HL-60/S4 treated with phorbol 12-myristate 13-acetate at 8.2 ng/mL for 4 days and 3 days (cell line): Measurements from ENCODE around the gene UCKL1.
"Not testable (repeated sequence)": the region's sequence is repeated elsewhere in the genome, so short reads cannot be mapped to it uniquely, and the experiment has no call there.

Source experiments
- in situ Hi-C: fragments of 300-500 bp; cut with MboI; formaldehyde crosslinking; loops from 2 replicates; pipeline ENCODE4 v1.15.0; 2022; ENCODE audit warnings: low sequenced_read_pairs

Gene UCKL1

DNA sequence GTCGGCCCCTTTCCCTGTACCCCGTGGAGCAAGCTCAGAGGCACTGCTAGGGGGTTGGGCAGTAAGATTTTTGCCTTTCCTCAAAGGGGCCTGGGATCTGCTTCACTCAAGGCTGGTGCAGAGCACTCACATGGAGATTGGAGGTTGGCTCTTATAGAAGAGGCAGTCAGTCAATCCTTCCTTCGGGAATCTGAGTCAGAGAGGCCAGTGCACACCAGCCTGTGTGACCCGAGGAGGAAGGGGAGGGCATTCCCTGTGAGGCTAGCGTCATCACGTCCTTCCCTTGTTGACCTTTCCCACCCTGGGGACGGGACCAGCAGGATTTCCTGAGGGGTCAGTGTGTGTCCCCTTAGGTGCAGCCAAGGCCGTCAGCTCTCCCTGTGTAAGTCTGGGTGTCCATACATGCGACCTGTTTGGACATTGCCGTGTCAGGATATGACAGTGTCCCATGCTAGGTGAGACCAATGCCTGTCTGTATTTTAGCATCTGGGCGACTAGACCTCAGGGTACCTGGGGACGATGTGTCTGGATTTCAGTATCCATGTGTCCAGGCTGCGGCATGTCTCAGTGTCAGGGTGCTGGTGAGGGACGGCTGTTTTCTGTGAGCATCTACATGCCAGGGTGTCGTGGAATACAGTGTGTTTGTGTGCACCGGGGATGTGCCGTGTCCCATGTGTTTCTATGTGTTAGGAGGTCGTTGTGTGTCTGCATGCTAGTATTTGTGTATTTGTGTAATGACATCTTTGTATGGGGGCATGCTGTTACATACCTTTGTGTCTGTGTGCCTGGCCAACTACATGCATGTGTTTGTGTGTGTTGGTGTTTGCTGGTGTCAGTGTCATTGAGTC lies 16.3 kb upstream of the UCKL1 start:
- in situ Hi-C loops: no loop called here

- in situ Hi-C loops: not testable (repeated sequence)
Observed at GRCh38 chr20:63971960-63972311, 15.7 kb upstream of the UCKL1 start.

GRCh38 chr20:63970714-63971431 lies 14.7 kb upstream of the UCKL1 start:
- in situ Hi-C loops: no loop called here

DNA sequence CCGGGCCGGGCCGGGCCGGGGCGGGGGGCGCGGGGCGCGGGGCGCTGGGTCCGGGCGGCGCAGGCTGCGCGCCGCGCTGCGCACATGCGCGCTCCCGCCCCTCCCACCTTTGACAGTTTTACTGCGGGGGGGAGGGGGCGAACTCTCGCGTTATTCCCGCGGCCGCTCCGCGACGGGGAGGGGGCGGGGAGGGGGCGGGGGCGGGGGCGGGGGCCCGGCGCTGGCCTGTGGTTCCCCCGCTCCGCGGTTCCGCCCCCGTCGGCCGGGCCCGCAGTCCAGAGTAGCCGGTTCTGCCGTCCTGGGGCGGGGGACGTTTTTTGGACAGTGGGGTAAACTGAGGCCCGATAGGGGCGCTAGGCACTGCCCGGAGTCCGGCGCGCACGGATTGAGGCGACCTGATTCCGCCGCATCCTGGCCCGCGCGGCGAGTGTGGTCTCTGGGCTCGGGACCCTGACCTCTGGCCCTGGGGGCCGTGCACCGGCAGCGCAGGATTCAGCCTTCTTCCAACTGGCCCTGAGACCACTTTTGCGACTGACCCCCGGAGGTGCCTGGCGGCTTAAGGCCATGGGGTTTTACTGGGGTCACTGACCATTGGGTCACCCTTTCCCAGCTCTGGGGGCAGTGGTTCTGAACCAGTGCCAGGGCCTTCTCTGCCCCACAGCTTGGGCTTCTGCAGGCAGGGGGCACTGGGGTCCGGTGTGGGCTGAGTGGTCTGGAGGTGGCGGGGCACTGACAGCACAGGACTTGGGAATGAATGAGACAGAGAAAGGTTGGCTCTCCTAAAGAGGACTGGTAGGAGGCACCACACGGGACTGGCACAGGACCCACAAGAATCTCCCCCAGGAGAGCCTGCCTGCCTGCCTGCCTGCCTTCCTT lies 13.9 kb upstream of the UCKL1 start, which contains the start of gene ZNF512B:
ZNF512B (minus strand) TSS at position 93 of the 876 bp plus-strand sequence. CDS start 1,980 bp downstream, outside the sequence.
- in situ Hi-C loops: no loop called here

GRCh38 chr20:63968928-63969760 lies 12.9 kb upstream of the UCKL1 start:
- in situ Hi-C loops: no loop called here

DNA sequence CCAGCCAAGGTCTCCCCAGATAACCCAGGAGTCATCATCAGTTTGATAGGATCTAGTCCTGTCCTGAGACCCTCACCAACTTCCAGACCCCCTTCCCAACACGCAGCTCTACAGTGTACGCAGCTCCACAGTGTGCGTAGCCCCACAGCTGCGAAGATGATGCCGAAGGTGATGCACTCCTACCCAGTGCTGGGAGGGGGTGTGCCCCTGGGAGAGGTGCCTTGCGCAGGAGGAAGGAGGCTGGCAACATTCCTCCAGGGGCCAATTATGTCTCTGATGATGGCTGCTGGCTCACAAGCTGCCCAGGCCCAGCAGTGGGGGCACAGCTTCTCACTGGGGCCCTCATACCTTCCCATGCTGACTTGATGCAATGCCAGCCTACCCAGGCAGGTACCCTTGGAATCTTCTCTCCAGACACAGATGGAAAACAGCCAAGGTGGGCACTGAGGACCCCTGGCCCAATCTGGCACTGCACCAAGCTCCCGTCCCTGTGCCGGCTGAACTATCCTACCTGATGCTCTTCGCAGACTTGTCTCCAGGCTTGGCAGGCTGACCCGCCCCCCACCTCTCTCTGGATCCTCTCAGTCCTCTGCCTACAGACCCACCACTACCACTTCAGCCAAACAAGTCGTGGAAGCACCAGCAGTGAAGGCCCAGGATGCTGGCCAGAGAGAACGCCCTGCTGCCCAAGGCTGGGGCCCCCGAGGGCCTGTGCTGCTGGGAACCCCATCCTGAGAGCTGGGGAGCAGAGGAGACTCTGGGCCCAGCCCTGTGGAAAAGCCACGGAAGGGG lies 12.1 kb upstream of the UCKL1 start:
- in situ Hi-C loops: no loop called here

DNA sequence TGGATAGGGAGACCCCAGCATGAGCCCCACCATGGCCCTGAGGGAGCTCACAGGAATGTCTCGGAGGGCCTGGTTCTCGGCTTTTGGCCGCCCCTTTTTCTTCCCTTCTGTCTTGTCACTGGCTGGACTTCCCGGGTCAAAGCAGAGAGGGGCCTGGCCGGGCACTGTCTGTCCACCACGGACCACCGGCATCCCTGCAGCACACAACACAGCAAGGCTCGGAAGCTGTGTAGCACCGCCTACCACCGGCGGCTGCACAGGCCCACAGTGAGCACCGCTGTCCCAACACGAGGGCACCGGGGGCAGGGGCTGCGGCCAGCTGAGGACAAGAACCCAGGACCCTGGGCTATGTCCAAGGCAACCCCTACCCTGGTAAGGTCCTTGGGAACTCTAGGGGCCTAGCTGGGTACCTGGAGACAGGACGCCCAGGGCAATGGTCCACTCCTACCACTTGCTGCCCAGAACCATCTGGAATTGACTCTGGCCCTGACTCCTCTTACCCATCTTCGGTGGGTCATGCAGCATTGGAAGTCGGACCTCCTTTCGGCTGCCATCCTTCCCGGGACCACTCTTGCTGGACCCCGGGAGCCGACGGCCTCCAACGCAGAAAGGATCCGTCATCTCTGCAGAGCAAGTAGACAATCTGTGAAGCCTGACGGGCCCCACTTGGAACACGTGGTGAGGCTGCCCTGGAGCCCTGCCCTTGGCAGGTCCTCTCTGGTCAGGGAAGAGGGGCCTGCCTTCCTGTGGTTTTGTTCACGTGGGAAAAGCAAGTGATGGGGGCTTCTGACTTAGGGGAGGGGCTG lies 11.3 kb upstream of the UCKL1 start:
- in situ Hi-C loops: no loop called here

DNA sequence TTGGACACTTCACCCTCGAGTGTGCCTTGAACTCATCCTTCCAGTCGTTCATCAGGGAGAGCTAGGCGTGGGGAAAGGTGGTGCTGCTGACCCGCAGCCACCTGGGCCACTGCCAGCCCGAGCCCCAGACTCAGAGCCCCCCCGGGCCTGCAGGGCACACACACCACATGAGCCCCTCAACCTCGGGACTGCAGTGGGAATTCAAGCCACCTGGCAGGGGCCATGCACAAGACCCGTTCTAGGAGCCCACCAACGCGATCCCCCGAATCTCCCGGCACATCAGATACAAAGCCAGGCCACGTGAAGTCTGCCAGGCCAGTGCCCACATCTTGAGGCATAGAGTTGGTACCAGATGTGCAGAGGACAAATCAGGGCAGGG lies 10.7 kb upstream of the UCKL1 start:
- in situ Hi-C loops: no loop called here

DNA sequence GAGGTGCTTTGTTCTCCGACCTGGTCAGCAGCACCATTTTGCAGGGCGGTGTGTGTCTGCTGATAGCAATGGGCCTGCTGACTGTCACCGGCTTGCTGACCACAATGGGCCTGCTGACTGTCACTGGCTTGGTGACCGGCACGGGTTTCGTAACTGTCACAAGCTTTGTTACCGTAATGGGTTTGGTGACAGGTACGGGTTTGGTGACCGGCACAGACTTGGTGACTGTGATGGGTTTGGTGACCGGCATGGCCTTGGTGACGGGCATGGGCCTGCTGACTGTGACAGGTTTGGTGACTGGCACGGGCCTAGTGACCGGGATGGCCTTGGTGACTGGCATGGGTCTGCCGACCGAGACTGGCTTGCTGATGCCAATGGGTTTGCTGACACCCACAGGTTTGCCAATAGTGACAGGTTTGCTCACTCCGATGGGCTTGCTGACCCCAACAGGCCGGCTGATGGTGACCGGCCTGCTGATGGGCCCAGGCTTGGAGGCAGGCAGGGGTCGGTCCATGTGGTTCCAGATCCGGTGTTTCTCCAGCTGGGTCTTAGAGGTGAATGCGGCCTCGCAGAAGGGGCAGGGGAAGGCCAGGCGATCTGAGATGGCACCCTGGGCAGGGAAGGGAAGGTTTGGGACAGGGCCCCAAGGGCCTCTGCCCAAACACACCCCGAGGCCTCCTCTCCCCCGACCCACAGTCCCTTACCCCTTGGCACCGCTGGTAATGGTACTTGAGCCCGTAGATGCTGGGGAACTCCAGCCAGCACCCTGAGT lies 10.1 kb upstream of the UCKL1 start:
- in situ Hi-C loops: no loop called here

GRCh38 chr20:63964412-63964811 lies 8.2 kb upstream of the UCKL1 start:
- in situ Hi-C loops: no loop called here

- in situ Hi-C loops: no loop called here
Observed at GRCh38 chr20:63963784-63964301, 7.6 kb upstream of the UCKL1 start.

DNA sequence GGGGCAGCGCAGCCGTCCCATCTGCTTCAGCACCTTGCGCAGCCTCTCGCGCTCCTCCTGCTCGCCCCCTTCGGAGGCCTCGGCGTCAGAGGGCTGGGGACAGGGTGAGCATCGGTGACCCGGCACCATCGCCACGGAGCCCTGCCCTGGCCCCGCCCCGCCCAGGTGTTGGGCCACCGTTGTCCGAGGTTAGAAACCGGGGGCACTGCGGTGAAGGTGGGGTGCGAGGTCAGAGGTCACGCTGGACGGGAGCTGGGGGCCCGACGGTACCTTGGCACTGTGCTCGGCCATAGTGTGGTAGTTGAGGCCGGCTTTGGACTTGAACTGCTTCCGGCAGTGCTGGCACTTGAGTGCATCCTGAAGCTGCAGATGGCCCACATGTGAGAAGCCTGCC lies 7.1 kb upstream of the UCKL1 start:
- in situ Hi-C loops: no loop called here

DNA sequence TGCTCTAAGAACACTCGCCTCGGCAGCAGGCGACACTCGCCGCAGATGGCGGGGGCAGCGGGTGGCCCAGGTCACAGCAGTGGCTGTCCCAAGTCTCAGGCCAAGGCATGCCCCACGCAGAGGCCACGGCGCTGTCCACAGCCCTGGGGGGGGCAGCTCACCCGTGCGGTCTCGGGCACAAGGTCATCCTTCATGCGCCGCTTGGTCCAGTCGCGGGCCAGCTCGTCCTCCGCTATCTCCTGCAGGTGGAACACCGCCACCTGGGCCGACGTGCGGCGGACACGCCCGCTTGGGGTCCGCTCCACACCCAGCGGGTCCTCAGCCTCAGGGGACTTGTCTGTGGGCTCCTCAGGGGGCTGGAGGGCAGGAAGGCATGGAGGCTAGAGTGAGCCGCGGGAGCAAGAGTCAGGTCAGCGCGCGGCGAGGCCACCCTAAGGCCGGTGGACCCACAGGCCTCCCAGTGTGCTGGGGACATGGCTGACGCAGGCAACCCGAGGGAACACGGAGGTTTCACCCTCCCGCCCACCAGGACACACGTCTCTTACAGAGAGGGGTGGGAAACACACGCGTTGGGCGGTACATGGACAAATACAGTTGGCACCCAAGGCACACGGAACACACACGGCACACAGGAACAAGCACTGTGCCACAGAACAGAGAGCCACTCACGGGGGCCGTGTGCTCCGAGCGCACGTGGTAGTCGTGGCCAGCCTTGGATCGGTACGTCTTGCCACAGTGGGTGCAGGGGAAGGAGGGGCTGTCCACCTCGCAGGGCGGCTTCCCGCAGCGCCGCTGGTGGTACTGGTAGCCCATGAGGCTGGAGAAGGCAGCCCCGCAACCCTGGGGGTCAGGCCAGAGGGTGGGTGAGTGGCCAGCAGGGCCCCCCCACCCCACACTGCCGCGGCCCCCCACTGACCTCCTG lies 6.5 kb upstream of the UCKL1 start:
- in situ Hi-C loops: no loop called here

GRCh38 chr20:63961664-63962425 lies 5.6 kb upstream of the UCKL1 start:
- in situ Hi-C loops: no loop called here

DNA sequence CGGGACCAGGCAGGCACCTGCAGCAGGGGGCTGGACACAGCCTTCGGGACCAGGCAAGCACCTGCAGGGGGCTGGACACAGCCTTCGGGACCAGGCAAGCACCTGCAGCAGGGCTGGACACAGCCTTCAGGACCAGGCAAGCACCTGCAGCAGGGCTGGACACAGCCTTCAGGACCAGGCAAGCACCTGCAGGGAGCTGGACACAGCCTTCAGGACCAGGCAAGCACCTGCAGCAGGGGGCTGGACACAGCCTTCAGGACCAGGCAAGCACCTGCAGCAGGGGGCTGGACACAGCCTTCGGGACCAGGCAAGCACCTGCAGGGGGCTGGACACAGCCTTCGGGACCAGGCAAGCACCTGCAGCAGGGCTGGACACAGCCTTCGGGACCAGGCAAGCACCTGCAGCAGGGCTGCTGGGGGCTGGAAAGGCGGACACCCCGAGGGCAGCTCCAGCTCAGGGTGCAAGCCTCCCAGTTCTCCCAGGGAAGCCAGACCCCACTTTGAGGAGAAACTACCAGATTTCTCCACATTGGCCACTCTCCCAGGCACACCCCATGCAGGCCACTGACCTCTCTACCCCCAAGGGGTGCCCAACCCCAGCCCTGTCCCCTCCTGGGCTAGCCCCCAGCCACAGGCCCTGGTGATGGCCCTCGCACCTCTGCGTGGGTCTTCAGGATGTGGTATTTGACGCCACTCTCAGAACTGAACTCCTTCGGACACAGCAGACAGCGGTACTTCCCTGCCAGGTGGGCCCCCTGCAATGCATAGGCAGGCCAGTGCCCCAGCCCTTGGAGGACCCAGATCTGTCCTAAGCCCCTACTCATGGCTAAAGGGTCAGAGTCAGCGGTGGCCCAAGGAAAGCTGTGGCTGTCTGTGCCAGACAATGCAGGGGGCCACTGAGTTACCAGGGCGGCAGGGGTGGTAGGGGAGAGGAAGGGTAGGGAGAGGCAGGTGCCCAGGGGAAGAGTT lies 4.7 kb upstream of the UCKL1 start:
- in situ Hi-C loops: not testable (repeated sequence)
